Endodermal cell (in vitro differentiated cells): Measurements from ENCODE around the gene ZDHHC16. TPM values are rescaled to one million over a fixed set of nuclear protein-coding genes. Genes with fewer than 3 reads are reported as not detected.

ENCODE experiments used
- DNase-seq: peaks from one replicate; pipeline ENCODE4 v3.0.0-alpha.2; 2017
- H3K27ac ChIP-seq: 2 replicates; pipeline ENCODE4 v1.5.1; 2013; ENCODE audit warnings: mild to moderate bottlenecking, low read depth, low read length, moderate library complexity
- H3K27me3 ChIP-seq: 2 replicates; pipeline ENCODE4 v1.6.1; 2013; ENCODE audit warnings: mild to moderate bottlenecking, low read length, moderate library complexity; ENCODE audit not compliant: insufficient read depth, control insufficient read depth, poor library complexity, severe bottlenecking
- H3K36me3 ChIP-seq: 2 replicates; pipeline ENCODE4 v1.7.0; 2013; ENCODE audit warnings: mild to moderate bottlenecking, low read length, moderate library complexity; ENCODE audit not compliant: control insufficient read depth, insufficient read depth
- H3K4me1 ChIP-seq: one replicate; pipeline ENCODE4 v1.7.0; 2013; ENCODE audit warnings: low read length; ENCODE audit not compliant: control insufficient read depth, insufficient read depth
- H3K4me3 ChIP-seq: 2 replicates; pipeline ENCODE4 v1.5.1; 2013; ENCODE audit warnings: mild to moderate bottlenecking, low read length, moderate library complexity
- H3K9ac ChIP-seq: 2 replicates; pipeline ENCODE4 v1.6.1; 2013; ENCODE audit warnings: mild to moderate bottlenecking, low read length, moderate library complexity; ENCODE audit not compliant: poor library complexity, severe bottlenecking; ENCODE audit errors: extremely low read depth
- H3K9me3 ChIP-seq: 2 replicates; pipeline ENCODE4 v1.6.1; 2013; ENCODE audit warnings: mild to moderate bottlenecking, low read length, moderate library complexity; ENCODE audit not compliant: control insufficient read depth
- H3K27ac Mint-ChIP-seq: 2 replicates; pipeline ENCODE4 v1.8.0; 2020; ENCODE audit warnings: mixed read lengths
- H3K27me3 Mint-ChIP-seq: 2 replicates; pipeline ENCODE4 v1.8.0; 2021; ENCODE audit warnings: mild to moderate bottlenecking, mixed read lengths; ENCODE audit not compliant: insufficient read depth
- H3K36me3 Mint-ChIP-seq: 2 replicates; pipeline ENCODE4 v1.8.0; 2020; ENCODE audit warnings: low read depth, mixed read lengths
- H3K4me1 Mint-ChIP-seq: 2 replicates; pipeline ENCODE4 v1.8.0; 2020; ENCODE audit warnings: mixed read lengths
- H3K4me3 Mint-ChIP-seq: 2 replicates; pipeline ENCODE4 v1.8.0; 2020; ENCODE audit warnings: mild to moderate bottlenecking, moderate library complexity, mixed read lengths
- H3K9me3 Mint-ChIP-seq: 2 replicates; pipeline ENCODE4 v1.8.0; 2020; ENCODE audit warnings: mild to moderate bottlenecking, mixed read lengths
- WGBS, 2 experiments: methylation state at CpG; one replicate each; pipeline versions ENCODE4 v1.1.5 to v1.1.7; 2013; ENCODE audit warnings: missing lambda C conversion rate in 2 of 2, mixed read lengths in 1 of 2; ENCODE audit not compliant: insufficient coverage in 1 of 2, insufficient read length in 1 of 2; 5-methylcytosine and 5-hydroxymethylcytosine counted together
- total RNA-seq, 2 donors: library from RNA; stranded (reverse); fragmentation: NEBNext Ultra II Directional in 1 of 2; extraction: Animal tissue kit (Norgen Biotek cat#: 25700) in 1 of 2; gene quantifications; 2 replicates in 1 of 2; 3 replicates in 1 of 2; pipeline ENCODE4 v1.2.1, GENCODE V29; 2021
- TF ChIP-seq, protein P1 (sequence below): fragments of 200-600 bp; sonication (generic); conservative IDR thresholded peaks from 2 replicates; pipeline ENCODE4 v1.5.0; 2021; ENCODE audit warnings: antibody characterized with exemption, mild to moderate bottlenecking

ZDHHC16 gene
- total RNA-seq, 2 donors from 2014 or later = 44.5 to 53.6 TPM

DNA sequence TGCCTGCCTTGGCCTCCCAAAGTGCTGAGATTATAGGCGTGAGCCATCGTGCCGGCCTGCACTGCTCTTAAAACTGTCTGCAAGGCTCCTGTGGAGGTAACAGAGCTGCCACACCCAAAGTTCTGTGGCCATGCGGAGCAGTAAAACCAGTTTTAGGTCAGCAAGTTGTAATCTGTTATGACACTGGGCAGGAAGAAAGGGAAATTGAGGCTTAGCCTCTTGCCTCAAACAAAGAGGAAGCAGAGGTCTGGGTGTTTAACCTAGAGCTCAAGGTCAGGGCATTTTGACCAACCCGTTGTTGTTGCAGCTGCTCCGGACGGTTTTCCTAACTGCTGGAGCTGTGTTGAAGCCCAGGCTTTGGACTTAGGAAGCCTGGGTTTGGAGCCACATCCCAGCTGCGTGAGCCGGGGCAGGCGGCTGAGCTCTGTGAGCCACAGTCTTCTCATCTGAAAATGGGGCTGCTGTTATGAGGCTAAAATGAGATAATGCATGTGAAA, 37.4 kb upstream of the ZDHHC16 start:
- Histone ChIP-seq H3K4me3 (no peak overlapping the region), H3K27ac (no peak overlapping the region), H3K36me3 (no peaks in the 10 kb centered on the region), H3K9ac (no peak overlapping the region), H3K9me3 (no peaks in the 10 kb centered on the region), H3K4me1 (no peaks in the 10 kb centered on the region), H3K27me3 (no peaks in the 10 kb centered on the region)
- 91% methylated on average over 10 of the region's 10 CpGs for WGBS, 2 experiments
- H3K36me3 Mint-ChIP-seq = no peaks in the 10 kb centered on the region
- H3K27ac Mint-ChIP-seq = no peak overlapping the region
- H3K4me1 Mint-ChIP-seq = no peaks in the 10 kb centered on the region
- TF ChIP-seq, protein P1, sequence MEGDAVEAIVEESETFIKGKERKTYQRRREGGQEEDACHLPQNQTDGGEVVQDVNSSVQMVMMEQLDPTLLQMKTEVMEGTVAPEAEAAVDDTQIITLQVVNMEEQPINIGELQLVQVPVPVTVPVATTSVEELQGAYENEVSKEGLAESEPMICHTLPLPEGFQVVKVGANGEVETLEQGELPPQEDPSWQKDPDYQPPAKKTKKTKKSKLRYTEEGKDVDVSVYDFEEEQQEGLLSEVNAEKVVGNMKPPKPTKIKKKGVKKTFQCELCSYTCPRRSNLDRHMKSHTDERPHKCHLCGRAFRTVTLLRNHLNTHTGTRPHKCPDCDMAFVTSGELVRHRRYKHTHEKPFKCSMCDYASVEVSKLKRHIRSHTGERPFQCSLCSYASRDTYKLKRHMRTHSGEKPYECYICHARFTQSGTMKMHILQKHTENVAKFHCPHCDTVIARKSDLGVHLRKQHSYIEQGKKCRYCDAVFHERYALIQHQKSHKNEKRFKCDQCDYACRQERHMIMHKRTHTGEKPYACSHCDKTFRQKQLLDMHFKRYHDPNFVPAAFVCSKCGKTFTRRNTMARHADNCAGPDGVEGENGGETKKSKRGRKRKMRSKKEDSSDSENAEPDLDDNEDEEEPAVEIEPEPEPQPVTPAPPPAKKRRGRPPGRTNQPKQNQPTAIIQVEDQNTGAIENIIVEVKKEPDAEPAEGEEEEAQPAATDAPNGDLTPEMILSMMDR = no peak
- H3K4me3 Mint-ChIP-seq = no peak overlapping the region
- no peaks in the 10 kb centered on the region for H3K9me3 Mint-ChIP-seq
- no peaks in the 10 kb centered on the region for H3K27me3 Mint-ChIP-seq
- no peak for DNase-seq

DNA sequence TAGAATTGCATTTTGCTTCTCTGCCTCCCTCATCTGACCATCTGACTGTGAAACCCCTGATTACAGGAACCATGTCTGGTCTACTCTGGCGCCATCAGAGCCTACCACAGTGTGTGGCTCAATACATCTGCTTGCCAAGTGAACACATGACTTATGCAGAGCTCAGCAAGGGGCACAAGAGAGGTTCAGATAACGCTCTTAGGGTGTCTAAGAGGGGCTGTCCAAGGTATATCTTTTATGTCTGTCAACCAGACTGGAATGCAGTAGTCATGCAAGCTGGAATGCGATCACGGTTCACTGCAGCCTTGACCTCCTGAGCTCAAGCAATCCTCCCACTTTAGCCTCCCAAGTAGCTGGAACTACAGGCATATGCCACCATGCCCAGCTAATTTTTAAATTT, 34.6 kb upstream of the ZDHHC16 start:
- Histone ChIP-seq H3K36me3 (no peaks in the 10 kb centered on the region), H3K4me3 (no peak overlapping the region), H3K9me3 (no peaks in the 10 kb centered on the region), H3K27me3 (no peaks in the 10 kb centered on the region), H3K27ac (no peak overlapping the region), H3K9ac (no peak overlapping the region), H3K4me1 (no peaks in the 10 kb centered on the region)
- 92 to 95% methylated on average over 4 of the region's 4 CpGs for WGBS, 2 experiments
- TF ChIP-seq, protein P1 = no peak
- Mint-ChIP-seq H3K4me1 (no peaks in the 10 kb centered on the region), H3K9me3 (no peaks in the 10 kb centered on the region), H3K4me3 (no peak overlapping the region), H3K27ac (no peak overlapping the region), H3K36me3 (no peaks in the 10 kb centered on the region), H3K27me3 (no peaks in the 10 kb centered on the region)
- DNase-seq = no peak

DNA sequence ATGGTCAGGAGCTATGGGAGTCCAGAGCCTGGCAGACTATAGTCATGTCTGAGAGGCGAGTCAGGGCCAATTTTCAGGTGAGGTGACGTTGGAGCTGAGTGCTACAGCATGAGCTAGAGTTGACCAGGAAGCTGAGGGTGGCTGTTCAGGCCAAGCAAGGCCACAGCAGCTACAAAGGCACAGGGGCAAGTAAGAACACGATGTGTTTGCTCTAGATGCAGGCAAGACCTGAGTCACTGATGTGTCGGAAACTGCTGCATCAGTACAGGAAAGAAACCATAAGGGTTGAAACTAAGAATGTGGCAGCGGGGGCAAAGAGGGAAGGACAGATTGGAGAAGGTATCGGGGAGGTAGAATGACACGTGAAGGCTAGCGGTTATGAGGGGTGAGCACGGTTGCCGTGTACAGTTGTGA, 33.1 kb upstream of the ZDHHC16 start:
- Mint-ChIP-seq H3K27ac (no peak overlapping the region), H3K4me1 (peaks cover 8% of the 10 kb centered on the region), H3K27me3 (no peaks in the 10 kb centered on the region), H3K4me3 (no peak overlapping the region), H3K36me3 (no peaks in the 10 kb centered on the region), H3K9me3 (no peaks in the 10 kb centered on the region)
- Histone ChIP-seq H3K27ac (no peak overlapping the region), H3K36me3 (no peaks in the 10 kb centered on the region), H3K9ac (no peak overlapping the region), H3K27me3 (no peaks in the 10 kb centered on the region), H3K4me3 (no peak overlapping the region), H3K4me1 (no peaks in the 10 kb centered on the region), H3K9me3 (no peaks in the 10 kb centered on the region)
- no peak for DNase-seq
- TF ChIP-seq, protein P1 = no peak
- WGBS, 2 experiments = 94% methylated on average over 10 of the region's 10 CpGs
